Measurements from ENCODE around the gene ELMOD1.

- no peak for TF ChIP-seq POLR2A (IDR thresholded peaks at IDR 0.05; ENCODE audit: low read depth, low read length)
- no peak for TF ChIP-seq POLR2AphosphoS5 (IDR thresholded peaks at IDR 0.05; ENCODE audit: low read depth, low read length)
Measured at GRCh38 chr11:107675902-107676301, 85.0 kb downstream of the ELMOD1 start.
